HL-60 (cell line): ENCODE results near the gene SH3BP4.
"Not testable (repeated sequence)": the region's sequence is repeated elsewhere in the genome, so short reads cannot be mapped to it uniquely, and the experiment has no call there.

Source experiments
- DNase-seq, 2 experiments: peaks; one replicate each; pipeline ENCODE4 v3.0.0-alpha.2; 2010 to 2020; ENCODE audit warnings: low read depth in 1 of 2, low spot score in 1 of 2
- H3K27ac ChIP-seq: fragments of 250-450 bp; sonication (Bioruptor Pico); replicated peaks from 2 replicates; pipeline ENCODE4 v1.5.1; 2020; ENCODE audit warnings: mild to moderate bottlenecking, moderate library complexity
- H3K27me3 ChIP-seq: fragments of 250-450 bp; sonication (Bioruptor Pico); 2 replicates; pipeline ENCODE4 v1.5.1; 2021; ENCODE audit warnings: mild to moderate bottlenecking, moderate library complexity; ENCODE audit not compliant: insufficient read depth, poor library complexity, severe bottlenecking
- H3K4me3 ChIP-seq: replicated peaks from 2 replicates; pipeline ENCODE4 v1.5.1; 2011; ENCODE audit warnings: mild to moderate bottlenecking, control low read depth, low read length; ENCODE audit not compliant: insufficient read depth
- GABPA ChIP-seq: IDR thresholded peaks from 2 replicates; pipeline ENCODE4 v1.6.1; 2012; ENCODE audit warnings: low read depth
- POLR2AphosphoS5 ChIP-seq: IDR thresholded peaks from 2 replicates; pipeline ENCODE4 v1.6.1; 2012; ENCODE audit warnings: low read depth
- SPI1 ChIP-seq: IDR thresholded peaks from 2 replicates; pipeline ENCODE4 v1.6.1; 2012; ENCODE audit warnings: low read depth, mild to moderate bottlenecking, borderline replicate concordance
- TF ChIP-seq, protein P1 (sequence below): IDR thresholded peaks from one replicate; pipeline ENCODE4 v1.5.1; 2011; ENCODE audit warnings: low read length, control low read depth, inconsistent platforms; ENCODE audit not compliant: insufficient read depth
- TF ChIP-seq, protein P2 (sequence below): IDR thresholded peaks from 2 replicates; pipeline ENCODE4 v1.6.1; 2012; ENCODE audit warnings: low read depth; ENCODE audit not compliant: insufficient replicate concordance

SH3BP4 gene

DNA sequence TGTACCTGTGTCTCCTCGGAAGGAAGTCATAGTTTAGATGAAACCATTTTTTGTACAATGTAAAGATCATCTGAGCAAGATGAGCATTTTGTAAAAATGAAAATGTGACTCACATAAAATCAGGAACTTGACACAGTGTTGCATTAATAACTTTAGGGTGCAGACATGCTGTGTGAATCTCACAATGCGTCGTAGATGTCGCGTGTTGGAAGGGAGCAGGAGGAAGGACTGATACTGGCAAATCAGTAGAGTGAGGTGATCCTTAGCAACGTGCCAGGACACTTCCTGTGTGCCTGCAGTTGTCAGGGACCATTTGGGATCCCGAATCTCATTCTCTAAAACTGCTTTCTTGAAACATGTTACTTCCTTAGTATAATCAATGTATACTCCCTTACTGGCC, 103.1 kb downstream of the SH3BP4 start:
- TF ChIP-seq, protein P1, sequence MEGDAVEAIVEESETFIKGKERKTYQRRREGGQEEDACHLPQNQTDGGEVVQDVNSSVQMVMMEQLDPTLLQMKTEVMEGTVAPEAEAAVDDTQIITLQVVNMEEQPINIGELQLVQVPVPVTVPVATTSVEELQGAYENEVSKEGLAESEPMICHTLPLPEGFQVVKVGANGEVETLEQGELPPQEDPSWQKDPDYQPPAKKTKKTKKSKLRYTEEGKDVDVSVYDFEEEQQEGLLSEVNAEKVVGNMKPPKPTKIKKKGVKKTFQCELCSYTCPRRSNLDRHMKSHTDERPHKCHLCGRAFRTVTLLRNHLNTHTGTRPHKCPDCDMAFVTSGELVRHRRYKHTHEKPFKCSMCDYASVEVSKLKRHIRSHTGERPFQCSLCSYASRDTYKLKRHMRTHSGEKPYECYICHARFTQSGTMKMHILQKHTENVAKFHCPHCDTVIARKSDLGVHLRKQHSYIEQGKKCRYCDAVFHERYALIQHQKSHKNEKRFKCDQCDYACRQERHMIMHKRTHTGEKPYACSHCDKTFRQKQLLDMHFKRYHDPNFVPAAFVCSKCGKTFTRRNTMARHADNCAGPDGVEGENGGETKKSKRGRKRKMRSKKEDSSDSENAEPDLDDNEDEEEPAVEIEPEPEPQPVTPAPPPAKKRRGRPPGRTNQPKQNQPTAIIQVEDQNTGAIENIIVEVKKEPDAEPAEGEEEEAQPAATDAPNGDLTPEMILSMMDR, result no peak
- TF ChIP-seq, protein P2, sequence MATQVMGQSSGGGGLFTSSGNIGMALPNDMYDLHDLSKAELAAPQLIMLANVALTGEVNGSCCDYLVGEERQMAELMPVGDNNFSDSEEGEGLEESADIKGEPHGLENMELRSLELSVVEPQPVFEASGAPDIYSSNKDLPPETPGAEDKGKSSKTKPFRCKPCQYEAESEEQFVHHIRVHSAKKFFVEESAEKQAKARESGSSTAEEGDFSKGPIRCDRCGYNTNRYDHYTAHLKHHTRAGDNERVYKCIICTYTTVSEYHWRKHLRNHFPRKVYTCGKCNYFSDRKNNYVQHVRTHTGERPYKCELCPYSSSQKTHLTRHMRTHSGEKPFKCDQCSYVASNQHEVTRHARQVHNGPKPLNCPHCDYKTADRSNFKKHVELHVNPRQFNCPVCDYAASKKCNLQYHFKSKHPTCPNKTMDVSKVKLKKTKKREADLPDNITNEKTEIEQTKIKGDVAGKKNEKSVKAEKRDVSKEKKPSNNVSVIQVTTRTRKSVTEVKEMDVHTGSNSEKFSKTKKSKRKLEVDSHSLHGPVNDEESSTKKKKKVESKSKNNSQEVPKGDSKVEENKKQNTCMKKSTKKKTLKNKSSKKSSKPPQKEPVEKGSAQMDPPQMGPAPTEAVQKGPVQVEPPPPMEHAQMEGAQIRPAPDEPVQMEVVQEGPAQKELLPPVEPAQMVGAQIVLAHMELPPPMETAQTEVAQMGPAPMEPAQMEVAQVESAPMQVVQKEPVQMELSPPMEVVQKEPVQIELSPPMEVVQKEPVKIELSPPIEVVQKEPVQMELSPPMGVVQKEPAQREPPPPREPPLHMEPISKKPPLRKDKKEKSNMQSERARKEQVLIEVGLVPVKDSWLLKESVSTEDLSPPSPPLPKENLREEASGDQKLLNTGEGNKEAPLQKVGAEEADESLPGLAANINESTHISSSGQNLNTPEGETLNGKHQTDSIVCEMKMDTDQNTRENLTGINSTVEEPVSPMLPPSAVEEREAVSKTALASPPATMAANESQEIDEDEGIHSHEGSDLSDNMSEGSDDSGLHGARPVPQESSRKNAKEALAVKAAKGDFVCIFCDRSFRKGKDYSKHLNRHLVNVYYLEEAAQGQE, result no peak
- no peak for TF ChIP-seq SPI1
- no peak for TF ChIP-seq GABPA
- TF ChIP-seq POLR2AphosphoS5, result no peak
- Histone ChIP-seq H3K27me3 (no peaks in the 10 kb centered on the region), H3K4me3 (no peak overlapping the region), H3K27ac (no peak overlapping the region)
- DNase-seq, result no peak

DNA sequence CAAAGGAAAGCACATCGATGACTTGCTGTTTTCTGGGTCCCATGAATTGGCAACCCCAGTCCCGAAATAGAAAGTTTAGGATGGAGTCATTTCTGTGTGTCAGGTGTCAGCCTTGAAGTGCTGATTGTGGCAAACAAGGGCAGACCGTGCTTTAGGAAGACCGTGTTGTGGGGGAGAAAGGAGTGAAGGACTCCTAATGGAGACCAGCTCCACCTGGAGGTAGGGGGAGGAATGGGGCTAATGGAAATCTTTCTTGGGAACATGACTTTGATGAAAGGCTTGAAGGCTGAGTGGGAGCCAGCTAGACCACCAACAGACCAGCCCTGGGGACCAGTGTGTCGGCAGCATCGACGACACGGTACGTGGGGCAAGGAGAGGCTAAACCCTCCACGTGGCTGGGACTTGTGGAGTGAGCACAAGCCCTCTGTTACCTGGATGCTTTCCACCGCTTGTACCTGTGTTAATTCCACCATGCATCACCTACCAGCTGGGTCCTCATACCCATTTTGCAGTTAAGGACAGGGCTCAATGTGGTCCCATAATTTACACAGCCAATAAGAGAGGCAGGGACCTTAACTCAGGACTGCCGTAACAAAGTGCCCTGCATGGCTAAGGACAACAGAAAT, 104.2 kb downstream of the SH3BP4 start:
- Histone ChIP-seq H3K27me3 (no peaks in the 10 kb centered on the region), H3K4me3 (no peak overlapping the region), H3K27ac (no peak overlapping the region)
- no peak for TF ChIP-seq POLR2AphosphoS5
- DNase-seq, result no peak

GRCh38 chr2:235056768-235057167, 105.0 kb downstream of the SH3BP4 start:
- TF ChIP-seq SPI1, result no peak
- no peak for TF ChIP-seq GABPA
- TF ChIP-seq, protein P1, result no peak
- TF ChIP-seq, protein P2, result no peak
- TF ChIP-seq POLR2AphosphoS5, result no peak
- no peak for DNase-seq
- H3K27me3 ChIP-seq, result no peaks in the 10 kb centered on the region
- no peak overlapping the region for H3K4me3 ChIP-seq
- no peak overlapping the region for H3K27ac ChIP-seq

GRCh38 chr2:235057616-235058015, 105.8 kb downstream of the SH3BP4 start:
- DNase-seq, H3K27ac ChIP-seq, H3K4me3 ChIP-seq: not testable (repeated sequence)

DNA sequence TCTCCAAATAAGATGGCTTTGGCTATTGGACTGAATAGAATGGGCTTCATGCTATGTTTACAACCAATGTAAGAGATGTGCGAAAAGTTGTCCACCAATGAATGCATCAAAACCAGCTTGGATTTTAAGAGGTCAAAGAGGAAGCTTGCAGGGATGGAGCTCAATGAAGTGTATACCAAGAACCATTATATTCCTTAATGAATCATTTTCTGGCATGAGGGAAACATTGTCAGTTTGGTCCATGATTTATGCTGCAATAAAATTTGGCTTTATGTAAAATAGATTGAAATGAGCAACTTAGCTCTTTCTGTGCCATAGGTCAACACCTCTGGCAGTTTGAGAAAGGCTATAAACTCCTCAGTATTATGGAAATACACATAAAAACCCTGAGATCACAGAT, 107.3 kb downstream of the SH3BP4 start:
- Histone ChIP-seq H3K4me3 (no peak overlapping the region), H3K27ac (no peak overlapping the region), H3K27me3 (no peaks in the 10 kb centered on the region)
- TF ChIP-seq POLR2AphosphoS5, result no peak
- TF ChIP-seq GABPA, result no peak
- TF ChIP-seq, protein P1, result no peak
- no peak for TF ChIP-seq SPI1
- TF ChIP-seq, protein P2, result no peak
- DNase-seq, result no peak

More at GRCh38 chr2:235057616-235058015, 105.8 kb downstream of the SH3BP4 start:
- not testable (repeated sequence) for H3K27me3 ChIP-seq
